ENCODE data around the gene LPCAT3.

GRCh38 chr12:6965026-6965661 is 53.1 kb downstream of the LPCAT3 start:
- TF ChIP-seq FOS (IDR thresholded peaks at IDR 0.05; ENCODE audit: low read depth, low read length) = no peak
- TF ChIP-seq CTCF (conservative IDR thresholded peaks at IDR 0.05; ENCODE audit: low read depth, low read length) = peak; percentile 91
- TF ChIP-seq RCOR1 (IDR thresholded peaks at IDR 0.05; ENCODE audit: insufficient replicate concordance, low read length) = no peak
- TF ChIP-seq MAZ (IDR thresholded peaks at IDR 0.05; ENCODE audit: borderline replicate concordance, low read depth, low read length) = peak; percentile 27; the same call in 1 of the 2 replicates
- no peak for TF ChIP-seq POLR2A (IDR thresholded peaks at IDR 0.05; ENCODE audit: low read depth, low read length)
- no peak for TF ChIP-seq CEBPB (IDR thresholded peaks at IDR 0.05; ENCODE audit: low read depth, low read length)
- TF ChIP-seq MAFK (IDR thresholded peaks at IDR 0.05; ENCODE audit: low read depth, low read length) = no peak
- peak; percentile 97 for TF ChIP-seq MXI1 (IDR thresholded peaks at IDR 0.05; ENCODE audit: borderline replicate concordance, low read depth, low read length)
- no peak for TF ChIP-seq ELK1 (IDR thresholded peaks at IDR 0.05; ENCODE audit: borderline replicate concordance, low read depth, low read length)
- TF ChIP-seq RAD21 (IDR thresholded peaks at IDR 0.05; ENCODE audit: low read length) = peak; percentile 66
- TF ChIP-seq NFE2L2 (IDR thresholded peaks at IDR 0.05; ENCODE audit: low read depth, low read length) = no peak
- TF ChIP-seq BHLHE40 (IDR thresholded peaks at IDR 0.05; ENCODE audit: low read depth, low read length) = peak; percentile 74
- TF ChIP-seq CHD1 (IDR thresholded peaks at IDR 0.05; ENCODE audit: low read depth, low read length) = no peak

All from IMR-90 (cell line).